HepG2 (cell line): ENCODE data around the gene MESD. TPM values are rescaled to one million over a fixed set of nuclear protein-coding genes. Genes with fewer than 3 reads are reported as not detected.

Experiments
- ATAC-seq: fragments of 200-7000 bp; cut with Tn5 transposase; 3 replicates; pipeline ENCODE4 v1.9.1; 2020; ENCODE audit warnings: mild to moderate bottlenecking, moderate library complexity
- BruUV-seq: library from RNA; stranded (reverse); fragments of 400-500 nt; replicated peaks from 2 replicates; lab custom pipeline; 2021; lab: Mats Ljungman, UMichigan
- CTCF ChIA-PET: fragments of 300-600 bp; formaldehyde crosslinking; extraction: SDS; loops from one replicate; lab custom pipeline; 2021; ENCODE audit warnings: low total read pairs, inconsistent platforms, low intra/inter-chr PET ratio; lab: Yijun Ruan, JAX
- POLR2A ChIA-PET: fragments of 350-600 bp; sonication (Branson Sonifier 250); formaldehyde crosslinking; loops from one replicate; lab custom pipeline; 2020; ENCODE audit warnings: antibody characterized with exemption, inconsistent platforms; lab: Yijun Ruan, JAX
- DNase-seq: peaks from one replicate; pipeline ENCODE4 v3.0.0-alpha.2; 2015; ENCODE audit warnings: low spot score
- FAIRE-seq: peaks from 3 replicates; lab custom pipeline; 2011; peaks lifted over from hg19 to GRCh38; lab: Jason Lieb, UNC
- H2AFZ ChIP-seq: one replicate; pipeline ENCODE4 v1.6.1; 2011; ENCODE audit warnings: low read length, inconsistent platforms
- H3K27ac ChIP-seq: fragments of 300-600 bp; 3 replicates; pipeline ENCODE4 v1.8.0; 2011; ENCODE audit warnings: mixed run types, mild to moderate bottlenecking, mixed read lengths, low read length, inconsistent platforms; ENCODE audit not compliant: insufficient read depth; ENCODE audit errors: extremely low read length
- H3K27me3 ChIP-seq, 2 experiments: fragments of 200-600 bp in 1 of 2; 2 replicates in 1 of 2; 3 replicates in 1 of 2; pipeline versions ENCODE4 v1.6.0 to v1.8.0; 2011; ENCODE audit warnings: low read length in 2 of 2, mild to moderate bottlenecking in 2 of 2, moderate library complexity in 2 of 2, inconsistent platforms in 1 of 2; ENCODE audit not compliant: insufficient read depth in 2 of 2, control insufficient read depth in 1 of 2
- H3K36me3 ChIP-seq, 2 experiments: fragments of 200-600 bp in 1 of 2; replicated peaks in 1 of 2; 2 replicates in 1 of 2; 3 replicates in 1 of 2; pipeline versions ENCODE4 v1.5.1 to v1.8.0; 2011; ENCODE audit warnings: low read length in 2 of 2, inconsistent platforms in 1 of 2; ENCODE audit not compliant: insufficient read depth in 2 of 2, control insufficient read depth in 1 of 2
- H3K4me1 ChIP-seq: 2 replicates; pipeline ENCODE4 v1.5.1; 2012; ENCODE audit warnings: low read length, inconsistent platforms; ENCODE audit not compliant: insufficient read depth
- H3K4me2 ChIP-seq: 2 replicates; pipeline ENCODE4 v1.6.0; 2011; ENCODE audit warnings: low read depth, low read length, inconsistent platforms
- H3K4me3 ChIP-seq, 3 experiments: fragments of 200-600 bp in 1 of 3; sonication (generic), shearing (Covaris generic) in 1 of 3; replicated peaks in 1 of 3; 2 replicates each; pipeline ENCODE4 v1.5.1; 2011 to 2016; ENCODE audit warnings: low read length in 3 of 3, inconsistent platforms in 2 of 3, low read depth in 2 of 3, mild to moderate bottlenecking in 2 of 3, control low read depth in 1 of 3, mixed read lengths in 1 of 3; ENCODE audit not compliant: insufficient read depth in 1 of 3
- H3K79me2 ChIP-seq: one replicate; pipeline ENCODE4 v1.6.1; 2011; ENCODE audit warnings: low read length, inconsistent platforms; ENCODE audit not compliant: insufficient read depth
- H3K9ac ChIP-seq: 2 replicates; pipeline ENCODE4 v1.6.0; 2011; ENCODE audit warnings: mild to moderate bottlenecking, low read depth, low read length, inconsistent platforms; ENCODE audit not compliant: insufficient read depth
- H3K9me3 ChIP-seq: 2 replicates; pipeline ENCODE4 v1.5.1; 2012; ENCODE audit warnings: mild to moderate bottlenecking, low read length
- H4K20me1 ChIP-seq: 2 replicates; pipeline ENCODE4 v1.6.0; 2011; ENCODE audit warnings: inconsistent platforms, mild to moderate bottlenecking, low read length, moderate library complexity; ENCODE audit not compliant: insufficient read depth
- FOSL2 ChIP-seq: sonication (generic); formaldehyde crosslinking; IDR thresholded peaks from 2 replicates; pipeline ENCODE4 v1.4.0; 2020; ENCODE audit warnings: missing genetic modification reagents
- HES4 ChIP-seq: sonication (generic); formaldehyde crosslinking; IDR thresholded peaks from 2 replicates; pipeline ENCODE4 v1.9.0; 2021; ENCODE audit warnings: mild to moderate bottlenecking, missing genetic modification reagents, borderline replicate concordance
- MEF2D ChIP-seq: sonication (generic); formaldehyde crosslinking; IDR thresholded peaks from 2 replicates; pipeline ENCODE4 v1.5.1; 2020; ENCODE audit warnings: mild to moderate bottlenecking, missing genetic modification reagents
- RARA ChIP-seq: IDR thresholded peaks from 2 replicates; pipeline ENCODE4 v1.6.1; 2016; ENCODE audit warnings: missing genetic modification reagents, missing compliant biosample characterization
- SCMH1 ChIP-seq: sonication (generic); formaldehyde crosslinking; IDR thresholded peaks from 2 replicates; pipeline ENCODE4 v1.9.0; 2021; ENCODE audit warnings: missing genetic modification reagents, mild to moderate bottlenecking, borderline replicate concordance
- SIX1 ChIP-seq: sonication (generic); formaldehyde crosslinking; IDR thresholded peaks from 2 replicates; pipeline ENCODE4 v1.4.0; 2020; ENCODE audit warnings: missing genetic modification reagents, borderline replicate concordance
- SIX4 ChIP-seq: sonication (generic); formaldehyde crosslinking; IDR thresholded peaks from 2 replicates; pipeline ENCODE4 v1.4.0; 2020; ENCODE audit warnings: missing genetic modification reagents
- YEATS2 ChIP-seq: sonication (generic); formaldehyde crosslinking; IDR thresholded peaks from 2 replicates; pipeline ENCODE4 v1.4.0; 2020; ENCODE audit warnings: missing genetic modification reagents, borderline replicate concordance
- ZBTB21 ChIP-seq: sonication (generic); formaldehyde crosslinking; IDR thresholded peaks from 2 replicates; pipeline ENCODE4 v1.4.0; 2020; ENCODE audit warnings: missing genetic modification reagents
- ZBTB39 ChIP-seq: sonication (generic); formaldehyde crosslinking; IDR thresholded peaks from 2 replicates; pipeline ENCODE4 v1.5.0; 2020; ENCODE audit warnings: missing genetic modification reagents
- ZNF260 ChIP-seq: sonication (generic); formaldehyde crosslinking; IDR thresholded peaks from 2 replicates; pipeline ENCODE4 v1.4.0; 2020; ENCODE audit warnings: missing genetic modification reagents, low read depth, mild to moderate bottlenecking, borderline replicate concordance
- WGBS: methylation state at CpG from one replicate; pipeline ENCODE4 v1.1.6; 2017; ENCODE audit warnings: low lambda C conversion rate; 5-methylcytosine and 5-hydroxymethylcytosine counted together
- in situ Hi-C: cut with HindIII; loops from 2 replicates; pipeline ENCODE4 v1.10.0; 2017; ENCODE audit warnings: low pct_unique_long_range_greater_than_20kb; ENCODE audit not compliant: extremely low pct_ligation_motif_present
- intact Hi-C: fragments of 100-400 bp; cut with micrococcal nuclease; formaldehyde crosslinking; loops from one replicate; pipeline ENCODE4 v1.10.0; 2022; ENCODE audit not compliant: unreplicated experiment
- polyA plus RNA-seq, 8 experiments: library from polyadenylated mRNA; depleted of rRNA in 3 of 8; stranded (reverse) in 7 of 8; unstranded in 1 of 8; fragments of >200 nt; fragmentation: Illumina TruSeq in 4 of 8; extraction: Trizol in 4 of 8; gene quantifications; 2 replicates each; pipeline versions ENCODE4 v1.2.1 to v1.2.3, GENCODE V29; 2011 to 2016; ENCODE audit warnings: low read depth in 4 of 8, missing spikeins in 1 of 8, mixed read lengths in 1 of 8; ENCODE audit not compliant: insufficient read depth in 1 of 8
- total RNA-seq, 5 experiments: library from RNA; depleted of rRNA; stranded (reverse); fragments of >200 nt; fragmentation: Illumina TruSeq; extraction: Trizol; gene quantifications; 2 replicates each; pipeline ENCODE4 v1.2.3, GENCODE V29; 2016; ENCODE audit warnings: low read depth in 1 of 5

The MESD gene
- total and polyA plus RNA-seq, 2 of the 13 experiments (the other 11 are each of a cell fraction or from before 2014, with no cell fraction given): 18.0 to 46.2 TPM

DNA sequence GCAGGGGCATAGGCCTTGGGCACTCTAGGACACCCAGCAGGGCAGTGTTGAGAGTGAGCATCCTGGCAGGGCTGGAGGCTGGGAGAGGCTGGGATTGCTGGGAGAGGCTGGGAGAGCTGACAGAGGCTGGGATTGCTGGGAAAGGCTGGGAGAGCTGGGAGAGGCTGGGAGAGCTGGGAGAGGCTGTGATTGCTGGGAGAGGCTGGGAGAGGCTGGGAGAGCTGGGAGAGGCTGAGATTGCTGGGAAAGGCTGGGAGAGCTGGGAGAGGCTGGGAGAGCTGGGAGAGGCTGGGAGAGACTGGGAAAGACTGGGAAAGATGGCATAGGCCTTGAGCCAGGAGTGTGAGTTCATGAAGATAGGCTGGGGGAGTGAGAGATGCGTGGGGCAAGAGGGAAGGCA, 77.8 kb downstream of the MESD start (continued):
- TF ChIP-seq HES4 (CRISPR knock-in tag) (no peak), MEF2D (CRISPR knock-in tag) (no peak)
- TF ChIP-seq, all 625 proteins: peak for 0

DNA sequence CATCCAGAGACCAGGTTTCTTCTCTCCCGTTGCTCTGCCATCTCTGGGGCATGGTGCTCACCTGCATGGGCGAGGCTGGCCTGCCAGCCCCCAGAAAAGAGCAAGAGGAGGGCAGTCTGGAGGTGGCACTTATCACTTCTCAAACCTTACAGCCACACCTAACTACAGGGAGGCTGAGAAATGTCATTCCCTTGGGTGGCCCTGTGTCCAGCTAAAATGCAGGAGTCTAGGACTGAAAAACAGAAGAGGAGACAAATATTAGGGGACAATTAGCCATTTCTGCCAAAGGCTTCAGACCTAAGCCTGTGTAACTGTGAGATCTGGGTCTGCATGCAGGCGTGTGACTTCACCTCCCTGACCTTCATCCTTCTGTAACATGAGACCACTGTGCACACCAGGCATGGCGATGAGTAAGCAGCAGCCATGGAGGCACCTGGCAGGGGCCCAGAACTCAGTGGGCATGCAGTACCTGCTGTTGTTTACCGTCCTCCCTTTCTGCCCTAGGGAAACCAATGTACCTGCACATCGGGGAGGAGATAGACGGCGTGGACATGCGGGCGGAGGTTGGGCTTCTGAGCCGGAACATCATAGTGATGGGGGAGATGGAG, 83.4 kb downstream of the MESD start:
- FAIRE-seq (no peak), ATAC-seq (peak; percentile 64; the same call in 2 of the 3 replicates), DNase-seq (peak; percentile 44)
- ChIA-PET CTCF (no interaction called here), POLR2A (no interaction called here)
- intact Hi-C loops: no loop called here
- no peak overlapping the region for H3K9ac ChIP-seq
- H3K4me1 ChIP-seq: peaks cover 8% of the 10 kb centered on the region; the same call in 1 of the 2 replicates
- H4K20me1 ChIP-seq: no peaks in the 10 kb centered on the region
- H3K79me2 ChIP-seq: no peaks in the 10 kb centered on the region
- H3K36me3 ChIP-seq: peaks cover 18 to 44% of the 10 kb centered on the region in 2 experiments; a peak in 4 of 5 replicates
- TF ChIP-seq ZBTB21 (CRISPR knock-in tag) (no peak), YEATS2 (CRISPR knock-in tag) (no peak), FOSL2 (CRISPR knock-in tag) (peak; percentile 77), SCMH1 (CRISPR knock-in tag) (no peak), SIX4 (CRISPR knock-in tag) (peak; percentile 93), SIX1 (CRISPR knock-in tag) (0 out of 2 replicates have a peak, but pooled peaks have one; percentile 11), ZBTB39 (CRISPR knock-in tag) (no peak), RARA (CRISPR knock-in tag) (0 out of 2 replicates have a peak, but pooled peaks have one; percentile 11), ZNF260 (CRISPR knock-in tag) (no peak)
- H3K9me3 ChIP-seq: no peaks in the 10 kb centered on the region
- no TSS peak for BruUV-seq
- H2AFZ ChIP-seq: no peak overlapping the region
- no peak overlapping the region for H3K4me3 ChIP-seq
- H3K4me2 ChIP-seq: no peak overlapping the region
- H3K27ac ChIP-seq: no peak overlapping the region
- WGBS: 93% methylated on average over 10 of the region's 11 CpGs
- in situ Hi-C loops: no loop called here
- H3K27me3 ChIP-seq: no peaks in the 10 kb centered on the region
